DOHH2 (cell line): ENCODE results near the gene AMZ2.

Experiments used
- H3F3A ChIP-seq: fragments of 200-600 bp; sonication (generic), shearing (Covaris generic); 2 replicates; pipeline ENCODE4 v1.6.0; 2016; ENCODE audit warnings: antibody characterized with exemption, mild to moderate bottlenecking; ENCODE audit not compliant: control insufficient read depth, insufficient read depth
- H3K27ac ChIP-seq: fragments of 200-600 bp; sonication (generic); 2 replicates; pipeline ENCODE4 v1.5.1; 2014; ENCODE audit warnings: low read depth, mild to moderate bottlenecking, low read length, moderate library complexity
- H3K27me3 ChIP-seq: fragments of 200-600 bp; sonication (generic); 2 replicates; pipeline ENCODE4 v1.6.1; 2014; ENCODE audit warnings: mild to moderate bottlenecking, low read length, mixed read lengths; ENCODE audit not compliant: control insufficient read depth
- H3K36me3 ChIP-seq: fragments of 200-600 bp; sonication (generic); 2 replicates; pipeline ENCODE4 v1.6.1; 2014; ENCODE audit warnings: mild to moderate bottlenecking, low read length, moderate library complexity, mixed read lengths; ENCODE audit not compliant: control insufficient read depth
- H3K4me1 ChIP-seq: fragments of 200-600 bp; sonication (generic); 2 replicates; pipeline ENCODE4 v1.6.1; 2014; ENCODE audit warnings: mild to moderate bottlenecking, low read length, mixed read lengths; ENCODE audit not compliant: control insufficient read depth
- H3K4me2 ChIP-seq: fragments of 200-600 bp; sonication (generic); 2 replicates; pipeline ENCODE4 v1.6.0; 2014; ENCODE audit warnings: mild to moderate bottlenecking, low read length, moderate library complexity
- H3K4me3 ChIP-seq: fragments of 200-600 bp; sonication (generic); 2 replicates; pipeline ENCODE4 v1.5.1; 2014; ENCODE audit warnings: mild to moderate bottlenecking, low read length, mixed read lengths
- H3K79me2 ChIP-seq: fragments of 200-600 bp; sonication (generic); 2 replicates; pipeline ENCODE4 v1.6.1; 2014; ENCODE audit warnings: mild to moderate bottlenecking, low read length, mixed read lengths; ENCODE audit not compliant: control insufficient read depth
- H3K9me2 ChIP-seq: fragments of 200-600 bp; sonication (generic); replicated peaks from 2 replicates; pipeline ENCODE4 v1.6.1; 2014; ENCODE audit warnings: mild to moderate bottlenecking, low read length, mixed read lengths; ENCODE audit not compliant: control insufficient read depth
- H3K9me3 ChIP-seq: fragments of 200-600 bp; sonication (generic); 2 replicates; pipeline ENCODE4 v1.6.1; 2014; ENCODE audit warnings: antibody characterized with exemption, low read length, mixed read lengths; ENCODE audit not compliant: control insufficient read depth, insufficient read depth
- H4K20me1 ChIP-seq: fragments of 200-600 bp; sonication (generic); 2 replicates; pipeline ENCODE4 v1.6.0; 2014; ENCODE audit warnings: low read depth, mild to moderate bottlenecking, antibody characterized with exemption, low read length, moderate library complexity; ENCODE audit not compliant: control insufficient read depth, insufficient read depth
- EZH2phosphoT487 ChIP-seq: fragments of 200-600 bp; sonication (generic); IDR thresholded peaks from 2 replicates; pipeline ENCODE4 v1.6.1; 2017; ENCODE audit warnings: borderline replicate concordance, mild to moderate bottlenecking, antibody characterized with exemption, low read length, moderate library complexity, mixed read lengths
- TF ChIP-seq, protein P1 (sequence below): fragments of 200-600 bp; sonication (generic); IDR thresholded peaks from one replicate; pipeline ENCODE4 v1.5.1; 2014; ENCODE audit warnings: antibody characterized with exemption, mild to moderate bottlenecking, low read depth, low read length; ENCODE audit not compliant: poor library complexity, severe bottlenecking

The AMZ2 gene

DNA sequence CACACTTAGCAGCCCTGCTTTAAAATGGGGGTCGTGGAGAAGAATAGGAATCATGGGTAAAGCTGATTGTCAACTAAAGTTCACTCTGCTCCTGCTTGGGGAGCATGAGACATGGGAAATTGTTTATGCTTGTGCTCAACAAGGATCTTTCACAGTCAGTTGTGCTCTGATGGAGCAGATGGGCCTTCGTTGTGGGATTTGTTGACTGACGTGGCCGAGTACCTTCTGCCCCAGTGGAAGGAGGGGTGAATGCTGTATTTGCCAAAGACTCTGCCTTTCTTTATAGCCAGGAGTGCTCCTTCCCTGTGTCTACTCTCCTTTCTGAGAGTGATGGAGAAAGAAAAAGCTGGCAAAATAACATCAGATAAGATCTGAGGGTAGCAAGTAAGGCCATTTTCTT, 54.8 kb downstream of the AMZ2 start:
- Histone ChIP-seq H3K27ac (no peak overlapping the region), H3K27me3 (no peaks in the 10 kb centered on the region), H3K36me3 (peaks cover 3% of the 10 kb centered on the region; the same call in 1 of the 2 replicates), H3K4me1 (no peaks in the 10 kb centered on the region), H3K4me2 (no peak overlapping the region), H3K9me3 (no peaks in the 10 kb centered on the region), H3F3A (no peaks in the 10 kb centered on the region), H3K79me2 (no peaks in the 10 kb centered on the region), H3K4me3 (no peak overlapping the region), H4K20me1 (no peaks in the 10 kb centered on the region), H3K9me2 (no peaks in the 10 kb centered on the region)
- no peak for TF ChIP-seq EZH2phosphoT487
- TF ChIP-seq, protein P1, sequence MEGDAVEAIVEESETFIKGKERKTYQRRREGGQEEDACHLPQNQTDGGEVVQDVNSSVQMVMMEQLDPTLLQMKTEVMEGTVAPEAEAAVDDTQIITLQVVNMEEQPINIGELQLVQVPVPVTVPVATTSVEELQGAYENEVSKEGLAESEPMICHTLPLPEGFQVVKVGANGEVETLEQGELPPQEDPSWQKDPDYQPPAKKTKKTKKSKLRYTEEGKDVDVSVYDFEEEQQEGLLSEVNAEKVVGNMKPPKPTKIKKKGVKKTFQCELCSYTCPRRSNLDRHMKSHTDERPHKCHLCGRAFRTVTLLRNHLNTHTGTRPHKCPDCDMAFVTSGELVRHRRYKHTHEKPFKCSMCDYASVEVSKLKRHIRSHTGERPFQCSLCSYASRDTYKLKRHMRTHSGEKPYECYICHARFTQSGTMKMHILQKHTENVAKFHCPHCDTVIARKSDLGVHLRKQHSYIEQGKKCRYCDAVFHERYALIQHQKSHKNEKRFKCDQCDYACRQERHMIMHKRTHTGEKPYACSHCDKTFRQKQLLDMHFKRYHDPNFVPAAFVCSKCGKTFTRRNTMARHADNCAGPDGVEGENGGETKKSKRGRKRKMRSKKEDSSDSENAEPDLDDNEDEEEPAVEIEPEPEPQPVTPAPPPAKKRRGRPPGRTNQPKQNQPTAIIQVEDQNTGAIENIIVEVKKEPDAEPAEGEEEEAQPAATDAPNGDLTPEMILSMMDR, result no peak

DNA sequence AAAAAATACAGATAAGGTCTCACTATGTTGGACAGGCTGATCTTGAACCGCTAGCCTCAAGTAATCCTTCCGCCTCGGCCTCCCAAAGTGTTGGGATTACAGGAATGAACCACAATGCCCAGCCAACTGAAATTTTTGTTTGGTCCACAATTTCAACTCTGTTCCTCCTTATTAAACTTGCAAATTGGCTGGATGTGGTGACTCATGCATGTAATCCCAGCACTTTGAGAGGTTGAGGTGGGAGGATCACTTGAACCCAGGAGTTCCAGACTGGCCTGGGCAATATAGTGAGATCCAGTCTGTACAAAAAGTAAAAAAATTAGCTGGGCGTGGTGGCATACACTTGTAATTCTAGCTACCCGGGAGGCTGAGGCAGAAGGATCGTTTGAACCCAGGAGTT, 56.9 kb downstream of the AMZ2 start:
- H3K4me2 ChIP-seq, result no peak overlapping the region
- H3K36me3 ChIP-seq, result peaks cover 3% of the 10 kb centered on the region; the same call in 1 of the 2 replicates
- no peaks in the 10 kb centered on the region for H3K27me3 ChIP-seq
- H4K20me1 ChIP-seq, result no peaks in the 10 kb centered on the region
- no peaks in the 10 kb centered on the region for H3K79me2 ChIP-seq
- no peak overlapping the region for H3K27ac ChIP-seq
- H3K9me2 ChIP-seq, result no peaks in the 10 kb centered on the region
- no peak for TF ChIP-seq EZH2phosphoT487
- TF ChIP-seq, protein P1, result no peak
- no peaks in the 10 kb centered on the region for H3K4me1 ChIP-seq
- no peaks in the 10 kb centered on the region for H3F3A ChIP-seq
- H3K4me3 ChIP-seq, result no peak overlapping the region
- H3K9me3 ChIP-seq, result no peaks in the 10 kb centered on the region

DNA sequence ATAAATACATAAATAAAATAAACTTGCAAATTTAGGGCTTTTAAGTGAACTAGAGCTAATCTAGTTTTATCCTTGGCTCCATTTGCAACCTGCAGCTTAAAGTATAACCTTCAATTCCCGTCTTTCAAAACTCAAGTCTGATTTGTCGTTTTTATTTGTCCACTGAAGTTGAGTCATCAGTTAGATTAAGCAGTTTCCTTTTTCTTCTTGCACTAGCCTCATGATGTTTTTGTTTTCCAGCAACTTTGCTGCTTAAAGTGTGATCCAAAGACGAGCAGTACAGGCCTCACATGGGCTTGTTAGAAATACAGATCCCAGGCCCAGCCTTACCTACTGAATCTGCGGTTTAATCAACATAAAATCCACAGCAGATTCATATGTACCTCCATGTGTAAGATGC, 57.3 kb downstream of the AMZ2 start:
- no peaks in the 10 kb centered on the region for H3F3A ChIP-seq
- H3K27ac ChIP-seq, result no peak overlapping the region
- H3K79me2 ChIP-seq, result no peaks in the 10 kb centered on the region
- H3K36me3 ChIP-seq, result peaks cover 3% of the 10 kb centered on the region; the same call in 1 of the 2 replicates
- no peaks in the 10 kb centered on the region for H3K27me3 ChIP-seq
- no peaks in the 10 kb centered on the region for H3K9me2 ChIP-seq
- H4K20me1 ChIP-seq, result no peaks in the 10 kb centered on the region
- TF ChIP-seq, protein P1, result no peak
- TF ChIP-seq EZH2phosphoT487, result no peak
- no peaks in the 10 kb centered on the region for H3K9me3 ChIP-seq
- no peak overlapping the region for H3K4me2 ChIP-seq
- no peaks in the 10 kb centered on the region for H3K4me1 ChIP-seq
- no peak overlapping the region for H3K4me3 ChIP-seq
